Kidney (tissue), 14 donors: ENCODE data around the gene ADGRA3. TPM values are rescaled to one million over a fixed set of nuclear protein-coding genes. Genes with fewer than 3 reads are reported as not detected.

ENCODE experiments used
- DNase-seq, 5 donors: peaks; one replicate each; pipeline ENCODE4 v3.0.0-alpha.2; 2013 to 2020
- FAIRE-seq: peaks from 2 replicates; lab custom pipeline; 2012; peaks lifted over from hg19 to GRCh38; lab: Jason Lieb, UNC
- H3K27ac ChIP-seq, 2 donors: one replicate each; pipeline ENCODE4 v1.7.0; 2013; ENCODE audit warnings: low read depth in 2 of 2, low read length in 2 of 2, inconsistent platforms in 1 of 2
- H3K27me3 ChIP-seq: one replicate; pipeline ENCODE4 v1.7.1; 2013; ENCODE audit warnings: low read length, inconsistent platforms; ENCODE audit not compliant: control insufficient read depth, insufficient read depth
- H3K36me3 ChIP-seq, 3 donors: one replicate each; pipeline versions ENCODE4 v1.7.0 to v1.7.1; 2013; ENCODE audit warnings: low read length in 3 of 3, control low read depth in 1 of 3, inconsistent platforms in 1 of 3; ENCODE audit not compliant: insufficient read depth in 3 of 3, control insufficient read depth in 2 of 3
- H3K4me1 ChIP-seq, 3 donors: one replicate each; pipeline versions ENCODE4 v1.7.0 to v1.7.1; 2013; ENCODE audit warnings: low read length in 3 of 3, inconsistent platforms in 1 of 3, low read depth in 1 of 3; ENCODE audit not compliant: control insufficient read depth in 2 of 3, insufficient read depth in 2 of 3
- H3K4me3 ChIP-seq, 3 donors: one replicate each; pipeline versions ENCODE4 v1.7.0 to v1.8.1; 2013; ENCODE audit warnings: low read length in 3 of 3, control low read depth in 1 of 3, inconsistent platforms in 1 of 3
- H3K9ac ChIP-seq, 3 donors: one replicate each; pipeline versions ENCODE4 v1.7.0 to v1.7.1; 2013; ENCODE audit warnings: low read length in 3 of 3, control low read depth in 1 of 3, inconsistent platforms in 1 of 3
- H3K9me3 ChIP-seq, 3 donors: one replicate each; pipeline versions ENCODE4 v1.7.0 to v1.7.1; 2013; ENCODE audit warnings: low read length in 3 of 3, control low read depth in 1 of 3, inconsistent platforms in 1 of 3; ENCODE audit not compliant: control insufficient read depth in 2 of 3, insufficient read depth in 1 of 3
- intact Hi-C: fragments of 100-400 bp; cut with DNase I; formaldehyde crosslinking; loops from one replicate; pipeline ENCODE4 v1.11.1; 2022
- polyA plus RNA-seq: library from polyadenylated mRNA; stranded (reverse); fragments of 350-450 nt; fragmentation: Illumina TruSeq; extraction: RNeasy Lipid Tissue Mini Kit (QIAGEN cat#74804); gene quantifications from one replicate; pipeline ENCODE4 v1.2.3, GENCODE V29; 2014; ENCODE audit warnings: low read depth, low replicate concordance; ENCODE audit not compliant: insufficient read depth
- total RNA-seq: library from RNA; stranded (reverse); fragmentation: NEBNext Ultra II Directional; extraction: Animal tissue kit (Norgen Biotek cat#: 25700); gene quantifications from one replicate; pipeline ENCODE4 v1.2.1, GENCODE V29; 2021
- TF ChIP-seq, protein P1 (sequence below): IDR thresholded peaks from 3 replicates; pipeline ENCODE4 v1.5.1; 2012; ENCODE audit warnings: mild to moderate bottlenecking, moderate library complexity, borderline replicate concordance; ENCODE audit not compliant: insufficient read depth; ENCODE audit errors: extremely low read depth
- donor health status: control.
- donor health status: control.
- donor health status: control.
- donor health status: control.
- donor health status: control.
- donor health status: DM: yes; HTN: yes; CAD: no.
- donor health status: Normal renal cell carcinoma (clear cell type).

Gene ADGRA3
- total and polyA plus RNA-seq, 2 donors from 2014 or later = 8.2 to 28.7 TPM

DNA sequence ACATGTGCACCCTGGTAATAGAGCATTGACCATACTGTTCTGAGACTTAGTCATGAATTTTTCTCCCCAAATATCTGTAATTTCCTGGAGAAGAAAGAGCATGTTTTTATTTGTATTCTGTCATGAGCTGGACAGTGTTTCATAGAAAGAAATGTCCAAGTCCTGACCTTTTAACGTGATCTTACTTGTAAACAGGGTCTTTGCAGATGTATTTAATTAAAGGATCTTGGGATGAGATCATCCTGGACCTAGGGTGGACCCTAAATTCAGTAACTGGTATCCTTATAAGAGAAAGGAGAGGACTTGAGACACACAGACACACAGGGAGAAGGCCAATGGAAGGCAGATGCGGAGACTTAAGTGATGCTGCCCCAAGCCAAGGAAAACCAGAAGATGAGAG is 3.6 kb downstream of the ADGRA3 start:
- intact Hi-C loops = no loop called here
- Histone ChIP-seq H3K4me1 (peaks cover 2 to 9% (median 8%) of the 10 kb centered on the region in 3 donors), H3K27ac (no peak overlapping the region), H3K4me3 (no peak overlapping the region), H3K9me3 (no peaks in the 10 kb centered on the region), H3K9ac (no peak overlapping the region), H3K36me3 (no peaks in the 10 kb centered on the region), H3K27me3 (no peaks in the 10 kb centered on the region)
- TF ChIP-seq, protein P1, sequence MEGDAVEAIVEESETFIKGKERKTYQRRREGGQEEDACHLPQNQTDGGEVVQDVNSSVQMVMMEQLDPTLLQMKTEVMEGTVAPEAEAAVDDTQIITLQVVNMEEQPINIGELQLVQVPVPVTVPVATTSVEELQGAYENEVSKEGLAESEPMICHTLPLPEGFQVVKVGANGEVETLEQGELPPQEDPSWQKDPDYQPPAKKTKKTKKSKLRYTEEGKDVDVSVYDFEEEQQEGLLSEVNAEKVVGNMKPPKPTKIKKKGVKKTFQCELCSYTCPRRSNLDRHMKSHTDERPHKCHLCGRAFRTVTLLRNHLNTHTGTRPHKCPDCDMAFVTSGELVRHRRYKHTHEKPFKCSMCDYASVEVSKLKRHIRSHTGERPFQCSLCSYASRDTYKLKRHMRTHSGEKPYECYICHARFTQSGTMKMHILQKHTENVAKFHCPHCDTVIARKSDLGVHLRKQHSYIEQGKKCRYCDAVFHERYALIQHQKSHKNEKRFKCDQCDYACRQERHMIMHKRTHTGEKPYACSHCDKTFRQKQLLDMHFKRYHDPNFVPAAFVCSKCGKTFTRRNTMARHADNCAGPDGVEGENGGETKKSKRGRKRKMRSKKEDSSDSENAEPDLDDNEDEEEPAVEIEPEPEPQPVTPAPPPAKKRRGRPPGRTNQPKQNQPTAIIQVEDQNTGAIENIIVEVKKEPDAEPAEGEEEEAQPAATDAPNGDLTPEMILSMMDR = no peak
- DNase-seq (no peak), FAIRE-seq (no peak)

DNA sequence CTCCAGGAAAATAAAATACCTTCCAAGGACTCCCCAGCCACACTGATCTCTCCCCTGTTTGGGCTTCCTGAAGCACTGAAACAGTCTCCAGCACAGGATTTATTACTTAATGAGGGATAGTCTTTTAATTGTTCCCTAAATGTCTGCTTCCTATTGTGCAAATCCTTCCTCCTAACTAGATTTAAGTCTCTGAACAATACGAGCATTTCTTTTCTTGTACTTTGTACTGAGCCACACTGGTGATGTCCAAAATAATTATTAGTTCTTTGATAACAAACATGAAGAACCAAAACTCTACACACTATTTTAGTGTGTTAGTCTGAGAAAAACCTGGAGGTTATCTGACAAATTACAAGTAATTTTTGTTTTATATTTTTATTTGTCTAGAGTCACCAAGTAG is 5.1 kb downstream of the ADGRA3 start:
- H3K9me3 ChIP-seq = no peaks in the 10 kb centered on the region
- FAIRE-seq (no peak), DNase-seq (no peak)
- H3K36me3 ChIP-seq = no peaks in the 10 kb centered on the region
- no peak overlapping the region for H3K9ac ChIP-seq
- intact Hi-C loops = no loop called here
- peaks cover 0 to 9% (median 8%) of the 10 kb centered on the region in 3 donors for H3K4me1 ChIP-seq
- TF ChIP-seq, protein P1 = no peak
- no peak overlapping the region for H3K27ac ChIP-seq
- H3K27me3 ChIP-seq = no peaks in the 10 kb centered on the region
- H3K4me3 ChIP-seq = no peak overlapping the region

DNA sequence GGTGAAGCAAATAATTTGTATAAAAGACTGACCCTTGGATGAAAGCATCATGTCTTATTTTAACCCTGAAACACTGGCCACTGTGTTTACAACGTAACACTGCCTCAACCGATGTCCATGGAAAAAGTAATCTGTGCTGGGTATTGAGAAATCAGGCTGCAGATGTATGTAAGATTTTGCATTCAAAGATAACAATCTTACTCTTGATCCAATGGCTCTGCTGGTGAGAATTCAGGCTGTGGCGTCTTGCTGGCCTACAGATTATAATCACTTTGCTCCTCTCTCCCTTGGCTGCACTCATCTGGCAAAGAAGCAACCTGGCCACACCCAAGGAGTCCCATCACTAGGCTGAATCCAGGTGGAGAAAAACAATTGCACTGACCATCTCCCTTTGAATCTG is 7.5 kb downstream of the ADGRA3 start:
- FAIRE-seq (no peak), DNase-seq (no peak)
- no peaks in the 10 kb centered on the region for H3K36me3 ChIP-seq
- no peak overlapping the region for H3K27ac ChIP-seq
- intact Hi-C loops = no loop called here
- no peaks in the 10 kb centered on the region for H3K9me3 ChIP-seq
- H3K9ac ChIP-seq = no peak overlapping the region
- H3K4me3 ChIP-seq = no peak overlapping the region
- TF ChIP-seq, protein P1 = no peak
- H3K27me3 ChIP-seq = no peaks in the 10 kb centered on the region
- peaks cover 0 to 2% (median 0%) of the 10 kb centered on the region in 3 donors for H3K4me1 ChIP-seq

DNA sequence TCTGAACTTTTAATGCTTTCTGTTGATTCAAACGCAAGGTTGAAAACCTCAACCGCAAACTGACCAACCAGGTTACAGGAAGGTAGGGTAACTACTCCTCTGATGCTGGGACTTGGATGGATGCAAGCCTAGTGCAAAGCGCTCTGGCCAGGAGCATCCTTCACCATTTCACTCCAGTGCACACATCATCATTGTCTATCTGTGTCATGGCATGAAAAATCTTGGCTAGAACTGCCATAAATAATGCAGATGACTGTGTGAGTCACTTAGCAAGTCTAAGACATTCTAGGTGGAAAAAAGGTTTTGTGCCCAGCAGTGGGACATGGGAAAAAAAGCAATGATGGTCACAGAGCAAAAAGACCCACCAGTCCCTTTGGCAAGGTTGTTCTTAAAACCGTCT is 10.9 kb downstream of the ADGRA3 start:
- no peaks in the 10 kb centered on the region for H3K27me3 ChIP-seq
- H3K4me1 ChIP-seq = peaks cover 0 to 14% (median 4%) of the 10 kb centered on the region in 3 donors
- DNase-seq (no peak), FAIRE-seq (no peak)
- H3K4me3 ChIP-seq = no peak overlapping the region
- no peaks in the 10 kb centered on the region for H3K36me3 ChIP-seq
- H3K27ac ChIP-seq = no peak overlapping the region
- TF ChIP-seq, protein P1 = no peak
- intact Hi-C loops = no loop called here
- H3K9ac ChIP-seq = no peak overlapping the region
- no peaks in the 10 kb centered on the region for H3K9me3 ChIP-seq
